Stimulated activated CD8-positive, alpha-beta memory T cell treated with anti-CD3 and anti-CD28 coated beads, Interleukin-7, amount 100 ng/mL, for 24 hours (primary cell): ENCODE results near the gene AGAP9.
"Not testable (repeated sequence)": the region's sequence is repeated elsewhere in the genome, so short reads cannot be mapped to it uniquely, and the experiment has no call there.

Experiments used
- DNase-seq: peaks from one replicate; pipeline ENCODE4 v3.0.0-alpha.2; 2020; ENCODE audit warnings: low read depth

Gene AGAP9

GRCh38 chr10:47485943-47486342, 37.5 kb downstream of the AGAP9 start:
- not testable (repeated sequence) for DNase-seq

GRCh38 chr10:47484786-47485185, 38.7 kb downstream of the AGAP9 start:
- not testable (repeated sequence) for DNase-seq

GRCh38 chr10:47483923-47484322, 39.5 kb downstream of the AGAP9 start, which contains the start of gene ANXA8:
ANXA8 (minus strand) TSS chr10:47484115; CDS start chr10:47483933, 182 bp downstream.
- DNase-seq = not testable (repeated sequence)

GRCh38 chr10:47482367-47482766, 41.1 kb downstream of the AGAP9 start:
- DNase-seq = not testable (repeated sequence)

- DNase-seq = not testable (repeated sequence)
Observed at GRCh38 chr10:47481768-47482181, 41.7 kb downstream of the AGAP9 start.

- not testable (repeated sequence) for DNase-seq
Observed at GRCh38 chr10:47481182-47481766, 42.2 kb downstream of the AGAP9 start.

- DNase-seq = not testable (repeated sequence)
Observed at GRCh38 chr10:47480133-47480532, 43.3 kb downstream of the AGAP9 start.

GRCh38 chr10:47478114-47478513, 45.3 kb downstream of the AGAP9 start:
- DNase-seq = not testable (repeated sequence)

GRCh38 chr10:47477078-47477477, 46.4 kb downstream of the AGAP9 start:
- not testable (repeated sequence) for DNase-seq

GRCh38 chr10:47475101-47475500, 48.3 kb downstream of the AGAP9 start:
- DNase-seq = not testable (repeated sequence)

GRCh38 chr10:47473516-47473915, 49.9 kb downstream of the AGAP9 start:
- DNase-seq = not testable (repeated sequence)

- not testable (repeated sequence) for DNase-seq
Observed at GRCh38 chr10:47472647-47473046, 50.8 kb downstream of the AGAP9 start.

GRCh38 chr10:47472072-47472471, 51.4 kb downstream of the AGAP9 start:
- DNase-seq = not testable (repeated sequence)

- not testable (repeated sequence) for DNase-seq
Observed at GRCh38 chr10:47468731-47469528, 54.5 kb downstream of the AGAP9 start.

GRCh38 chr10:47467957-47468356, 55.5 kb downstream of the AGAP9 start:
- not testable (repeated sequence) for DNase-seq

- not testable (repeated sequence) for DNase-seq
Observed at GRCh38 chr10:47467458-47467857, 56.0 kb downstream of the AGAP9 start.

GRCh38 chr10:47465216-47465917, 58.1 kb downstream of the AGAP9 start:
- not testable (repeated sequence) for DNase-seq

GRCh38 chr10:47462577-47463358, 60.7 kb downstream of the AGAP9 start:
- DNase-seq = not testable (repeated sequence)

- not testable (repeated sequence) for DNase-seq
Observed at GRCh38 chr10:47461261-47461687, 62.2 kb downstream of the AGAP9 start.

- DNase-seq = no peak
Observed at GRCh38 chr10:47458466-47459154, 64.8 kb downstream of the AGAP9 start.

GRCh38 chr10:47457826-47458225, 65.6 kb downstream of the AGAP9 start:
- DNase-seq = no peak
